Stimulated activated CD4-positive, alpha-beta T cell treated with anti-CD3 and anti-CD28 coated beads, Interleukin-1b, Interleukin-23, amount 100 ng/mL, for 1 hour (primary cell): Measurements from ENCODE around the gene PRR36.
A peak's percentile ranks its signal among the peaks of the same experiment; 100 is the strongest.

Experiments
- DNase-seq, 2 donors: peaks; one replicate each; pipeline ENCODE4 v3.0.0-alpha.2; 2020; ENCODE audit warnings: low read depth in 2 of 2

The PRR36 gene

GRCh38 chr19:7872306-7873204 is 1.6 kb downstream of the PRR36 start:
- no peak for DNase-seq

GRCh38 chr19:7871437-7872305 is 2.5 kb downstream of the PRR36 start:
- DNase-seq, result peak; percentile 60 to 64

GRCh38 chr19:7870571-7871436 is 3.4 kb downstream of the PRR36 start:
- no peak for DNase-seq

- no peak for DNase-seq
Measured at GRCh38 chr19:7869910-7870511, 4.2 kb downstream of the PRR36 start.

- peak; percentile 60 to 78 for DNase-seq
Measured at GRCh38 chr19:7869453-7869909, 4.7 kb downstream of the PRR36 start.

GRCh38 chr19:7868671-7869452 is 5.3 kb downstream of the PRR36 start:
- DNase-seq, result peak; percentile 63 to 67

GRCh38 chr19:7868326-7868670 is 5.9 kb downstream of the PRR36 start:
- no peak for DNase-seq

DNA sequence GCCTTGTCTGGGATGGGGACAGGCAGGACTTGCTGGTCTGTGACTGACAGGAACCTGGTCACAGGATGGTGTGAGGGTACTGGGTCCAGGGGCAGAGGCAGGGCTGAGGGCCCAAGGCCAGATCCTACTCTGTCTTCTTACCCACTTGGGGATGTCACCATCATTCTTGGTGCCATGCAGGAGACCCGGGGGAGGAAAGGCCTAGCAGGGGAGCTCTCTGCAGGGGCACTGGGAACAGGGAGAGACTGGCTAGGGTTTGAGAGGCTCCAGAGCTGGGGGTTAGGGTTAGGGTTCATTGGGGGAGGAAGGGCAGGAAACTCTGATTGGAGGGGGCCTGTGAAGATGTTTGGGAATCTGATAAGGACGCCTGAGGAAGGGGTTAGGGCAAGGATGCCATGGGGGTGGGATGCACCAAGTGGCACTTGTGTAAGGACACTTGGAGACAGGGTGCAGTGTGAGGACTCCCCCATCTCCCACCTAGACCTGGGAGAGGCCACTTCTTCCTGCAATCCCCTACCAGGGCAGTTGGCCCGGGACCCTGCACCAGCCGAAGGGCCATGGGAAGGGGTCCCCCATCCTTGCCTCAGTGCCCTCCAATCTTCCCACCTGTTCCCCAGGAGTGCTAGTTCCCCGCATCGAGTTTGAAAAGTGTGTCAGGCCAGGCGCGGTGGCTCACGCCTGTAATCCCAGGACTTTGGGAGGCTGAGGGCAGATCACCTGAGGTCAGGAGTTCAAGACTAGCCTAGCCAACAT is 6.9 kb downstream of the PRR36 start:
- DNase-seq, result no peak

GRCh38 chr19:7866399-7867091 is 7.6 kb downstream of the PRR36 start:
- no peak for DNase-seq

GRCh38 chr19:7865262-7865911 is 8.8 kb downstream of the PRR36 start:
- DNase-seq, result no peak

DNA sequence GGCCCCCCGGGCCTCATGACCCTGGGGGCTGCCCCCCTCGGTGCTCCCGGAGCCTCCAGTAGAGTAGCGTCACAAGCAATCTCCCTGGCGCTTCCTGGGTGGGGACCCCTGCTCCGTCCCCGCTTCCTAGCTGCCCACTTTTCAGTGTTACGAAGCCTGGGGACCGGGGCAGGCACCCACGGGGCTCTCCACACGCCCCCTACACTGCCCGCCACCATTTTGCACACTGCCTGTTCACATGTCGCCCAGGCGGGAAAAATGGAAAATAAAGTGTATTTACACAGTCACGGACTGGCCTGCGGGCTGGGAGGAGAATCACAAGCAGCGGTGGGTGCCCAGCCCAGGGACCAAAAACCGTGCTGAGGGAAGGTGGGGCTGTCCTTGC is 9.5 kb downstream of the PRR36 start:
- DNase-seq, result no peak

DNA sequence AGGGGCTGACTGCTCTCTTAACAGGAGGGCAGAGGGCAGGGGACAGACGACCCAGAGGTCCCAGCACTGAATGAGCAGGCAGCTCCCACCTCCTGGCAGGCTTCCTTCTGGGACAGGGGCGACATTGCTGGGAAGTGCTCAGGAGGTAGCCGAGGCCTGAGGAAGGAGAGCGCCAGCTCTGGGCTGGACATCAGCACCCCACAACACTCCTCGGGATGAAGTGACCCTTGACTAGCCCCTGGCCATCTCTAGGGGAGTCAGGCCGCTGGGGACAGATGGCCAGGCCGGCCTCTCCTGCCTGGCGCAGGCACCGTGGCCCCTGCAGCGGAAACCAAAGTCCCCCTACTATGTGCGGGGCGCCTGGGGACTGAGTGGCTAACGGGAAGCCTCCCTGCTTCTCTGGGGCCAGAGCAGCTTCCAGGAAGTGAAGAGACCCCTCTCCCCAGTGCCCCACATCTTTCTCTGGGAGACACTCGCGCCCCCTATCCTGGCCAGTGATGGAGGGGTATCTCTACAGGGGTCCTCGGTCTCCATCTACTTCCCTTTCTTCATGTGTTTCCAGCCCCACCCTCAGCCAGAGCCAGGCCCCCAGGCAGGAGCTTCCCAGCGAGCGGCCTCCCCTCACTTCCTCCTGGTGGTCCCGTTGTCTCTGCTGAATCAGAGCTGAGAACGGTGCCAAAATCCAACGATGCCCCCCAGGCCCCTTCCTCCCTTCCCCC is 10.1 kb downstream of the PRR36 start:
- DNase-seq, result no peak

DNA sequence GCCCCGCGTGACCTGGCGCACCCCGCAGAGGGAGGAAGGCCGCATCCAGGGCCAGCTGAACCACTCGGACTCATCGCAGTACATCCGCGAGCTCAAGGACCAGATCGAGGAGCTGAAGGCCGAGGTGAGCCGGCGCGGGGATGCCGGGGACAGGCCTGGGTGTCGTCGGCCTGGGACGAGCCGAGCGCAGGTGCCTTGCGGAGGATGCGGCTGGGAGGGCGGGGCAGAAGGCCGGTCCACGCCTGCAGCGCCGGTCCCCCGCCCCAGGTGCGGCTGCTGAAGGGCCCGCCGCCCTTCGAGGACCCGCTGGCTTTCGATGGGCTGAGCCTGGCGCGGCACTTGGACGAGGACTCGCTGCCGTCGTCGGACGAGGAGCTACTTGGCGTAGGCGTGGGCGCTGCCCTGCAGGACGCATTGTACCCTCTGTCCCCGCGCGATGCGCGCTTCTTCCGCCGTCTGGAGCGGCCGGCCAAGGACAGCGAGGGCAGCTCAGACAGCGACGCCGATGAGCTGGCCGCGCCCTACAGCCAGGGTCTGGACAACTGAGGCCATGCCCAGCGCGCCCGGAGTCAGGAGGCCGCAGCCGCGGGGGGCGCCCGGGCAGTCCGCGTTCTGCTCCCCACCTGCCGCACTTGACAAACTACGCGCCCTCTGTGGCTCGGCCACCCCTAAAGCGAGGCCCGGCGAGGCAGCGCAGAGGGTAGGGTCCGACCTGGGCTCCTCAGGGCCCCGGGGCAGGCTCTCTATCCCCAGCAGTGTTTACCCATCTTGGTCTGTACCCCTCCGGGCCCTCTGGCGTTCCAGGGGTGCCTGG is 10.8 kb downstream of the PRR36 start:
- no peak for DNase-seq

- DNase-seq, result peak; percentile 42 to 47
Measured at GRCh38 chr19:7862413-7862951, 11.7 kb downstream of the PRR36 start.

GRCh38 chr19:7861619-7862412 is 12.4 kb downstream of the PRR36 start:
- DNase-seq, result no peak
